NCI-H82 treated with DMSO at 0.1 percent for 48 hours (cell line): ENCODE data around the gene FSD1.
"Not testable (repeated sequence)": the region's sequence is repeated elsewhere in the genome, so short reads cannot be mapped to it uniquely, and the experiment has no call there.

Experiments used
- DNase-seq: peaks from one replicate; lab custom pipeline; 2025; ENCODE audit not compliant: unreplicated experiment; lab: John Stamatoyannopoulos, UW

FSD1 gene

DNA sequence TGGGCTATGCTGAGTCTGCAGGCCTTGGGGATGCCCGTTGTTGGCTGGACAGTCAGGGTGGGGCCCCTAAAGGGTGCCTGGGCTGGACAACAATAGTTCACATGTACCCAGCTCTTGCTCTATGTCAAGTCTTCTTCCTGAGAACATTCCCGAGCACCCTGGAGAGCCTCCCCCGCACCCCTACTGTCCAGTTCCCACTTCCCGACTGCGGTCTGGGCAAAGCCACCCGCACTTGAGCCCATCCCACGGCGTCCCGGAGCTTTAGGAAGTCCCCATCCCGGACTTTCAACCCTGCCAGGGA is 37.9 kb downstream of the FSD1 start:
- DNase-seq = no peak

DNA sequence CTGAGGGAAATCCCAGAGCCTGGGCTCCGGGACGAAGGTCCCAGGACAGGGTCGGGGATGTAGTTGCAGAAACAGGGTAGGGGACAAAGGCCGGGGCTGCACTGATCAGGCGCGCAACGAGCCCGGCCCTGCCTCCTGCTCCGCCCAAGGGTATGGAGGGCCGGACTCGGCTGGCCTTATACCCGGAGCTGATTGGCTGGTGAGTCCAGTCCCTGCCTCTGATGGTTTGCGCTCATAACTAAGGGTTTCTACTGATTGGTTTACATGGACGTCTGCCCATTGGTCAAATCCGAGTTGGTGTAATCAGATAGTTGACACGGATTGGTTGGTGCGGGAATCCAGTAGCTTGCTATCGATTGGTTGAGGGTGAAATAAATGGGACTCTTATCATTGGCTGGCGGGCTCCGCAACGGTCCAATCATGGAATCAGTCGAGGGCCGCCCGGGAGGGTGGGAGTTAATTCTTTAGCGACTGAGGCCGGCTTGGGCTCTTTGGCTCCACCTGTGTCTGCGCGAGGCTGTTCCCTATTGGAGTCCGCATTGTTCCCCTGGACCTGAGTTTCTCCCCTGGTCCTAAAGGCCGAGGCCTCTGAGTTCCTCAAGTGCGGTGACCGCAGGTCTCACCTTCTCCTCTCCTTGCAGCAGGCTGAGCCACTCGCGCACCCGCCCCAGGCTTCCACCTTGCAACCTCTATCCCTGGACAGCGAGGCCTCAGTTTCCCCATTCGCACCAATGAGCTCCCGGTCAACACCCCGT is 38.4 kb downstream of the FSD1 start:
- peak; percentile 99 for DNase-seq

DNA sequence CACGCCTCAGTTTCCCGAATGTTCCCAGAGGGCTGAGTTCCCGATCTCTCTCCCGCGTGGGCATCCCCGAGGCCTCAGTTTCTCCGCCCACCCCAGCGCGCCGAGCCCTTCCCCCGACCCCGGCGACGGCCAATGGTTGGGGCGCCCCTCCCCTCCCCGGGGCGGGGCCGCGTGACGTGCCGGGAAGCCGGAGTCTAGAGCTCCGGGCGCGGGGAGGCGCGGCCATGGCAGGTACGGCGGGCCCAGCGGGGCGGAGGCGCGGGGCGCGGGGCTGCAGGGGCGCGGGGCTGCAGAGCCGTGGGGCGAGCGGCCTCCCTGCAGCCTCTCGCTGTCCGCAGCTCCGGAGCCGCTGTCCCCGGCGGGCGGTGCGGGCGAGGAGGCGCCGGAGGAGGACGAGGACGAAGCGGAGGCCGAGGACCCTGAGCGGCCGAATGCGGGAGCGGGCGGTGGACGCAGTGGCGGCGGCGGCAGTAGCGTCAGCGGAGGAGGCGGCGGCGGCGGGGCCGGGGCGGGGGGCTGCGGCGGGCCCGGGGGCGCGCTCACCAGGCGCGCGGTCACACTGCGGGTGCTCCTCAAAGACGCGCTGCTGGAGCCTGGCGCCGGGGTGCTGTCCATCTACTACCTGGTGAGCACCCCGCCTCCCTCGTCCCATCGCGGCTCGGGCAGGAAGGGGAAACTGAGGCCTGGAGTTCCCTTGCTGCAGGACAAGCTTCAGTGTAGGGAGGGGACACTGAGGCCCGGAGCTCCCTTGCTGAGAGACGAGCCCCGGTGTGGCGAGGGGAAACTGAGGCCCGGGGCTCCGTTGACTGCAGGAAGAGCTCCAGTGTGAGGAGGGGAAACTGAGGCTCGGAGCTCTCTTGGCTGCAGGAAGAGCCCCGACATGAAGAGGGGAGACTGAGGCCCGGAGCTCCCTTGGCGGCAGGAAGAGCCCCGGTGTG is 39.2 kb downstream of the FSD1 start, which contains the start of gene MPND:
MPND (plus strand) TSS at position 193 of the 938 bp plus-strand sequence; CDS start at position 225, 32 bp downstream.
- DNase-seq = peak; percentile 67

DNA sequence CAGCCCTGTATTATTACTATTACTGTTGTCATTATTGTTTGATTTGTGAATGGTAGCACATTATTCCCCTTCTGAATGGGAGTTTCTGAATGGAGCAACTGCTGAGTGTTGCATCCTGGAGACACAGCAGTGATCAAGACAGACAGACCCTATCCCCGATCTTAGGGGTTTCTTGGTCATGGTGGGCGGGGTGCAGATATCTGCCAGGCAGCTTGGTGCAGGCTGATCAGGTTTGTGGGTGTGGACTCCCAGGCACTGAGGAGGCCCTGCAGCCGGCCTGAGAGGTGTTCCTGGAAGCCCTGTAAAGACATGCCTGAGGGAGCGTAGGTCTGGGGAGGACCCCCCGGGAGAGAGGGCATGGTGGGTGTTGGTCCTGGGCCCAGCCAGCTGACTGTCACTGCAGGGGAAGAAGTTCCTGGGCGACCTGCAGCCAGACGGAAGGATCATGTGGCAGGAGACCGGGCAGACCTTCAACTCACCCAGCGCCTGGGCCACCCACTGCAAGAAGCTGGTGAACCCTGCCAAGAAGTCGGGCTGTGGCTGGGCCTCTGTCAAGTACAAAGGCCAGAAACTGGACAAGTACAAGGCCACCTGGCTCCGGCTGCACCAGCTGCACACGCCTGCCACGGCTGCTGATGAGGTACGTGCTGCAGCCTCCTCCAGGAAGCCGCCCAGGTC is 41.1 kb downstream of the FSD1 start:
- no peak for DNase-seq

DNA sequence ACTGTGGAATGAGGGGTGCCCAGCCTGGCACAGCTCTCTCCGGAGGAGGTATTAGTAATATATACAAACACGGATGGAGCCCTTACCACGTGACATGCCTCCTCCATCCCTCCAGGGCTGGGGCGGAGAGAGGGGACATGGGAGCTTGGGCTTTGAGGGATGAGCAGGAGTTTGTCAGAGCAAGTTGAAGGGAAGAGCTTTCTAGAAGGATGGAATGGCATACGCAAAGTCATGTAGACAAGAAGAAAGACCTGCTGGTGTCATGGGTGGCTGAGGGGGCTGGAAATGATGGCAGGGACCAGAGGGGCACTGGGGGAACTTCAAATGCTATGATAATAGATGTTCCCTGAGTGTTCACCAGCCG is 41.6 kb downstream of the FSD1 start:
- no peak for DNase-seq

DNA sequence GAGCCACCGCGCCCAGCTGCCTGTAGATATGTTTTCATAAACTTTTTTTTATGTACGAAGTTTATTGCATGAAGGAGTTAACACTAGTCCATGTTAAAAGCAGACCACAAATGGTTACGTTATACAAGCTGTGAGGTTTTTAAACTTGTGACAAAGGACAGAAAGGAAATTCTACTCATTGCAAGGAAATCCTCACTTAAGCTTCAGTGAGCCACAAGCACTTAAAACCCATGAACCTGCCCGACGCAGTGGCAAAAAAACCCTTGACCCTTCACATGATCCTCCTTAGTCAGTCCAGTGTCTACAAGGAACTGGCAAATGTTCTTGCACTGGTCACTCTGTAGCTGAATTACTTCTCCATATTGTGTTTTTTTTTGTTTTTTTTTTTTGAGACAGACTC is 43.1 kb downstream of the FSD1 start:
- no peak for DNase-seq

DNA sequence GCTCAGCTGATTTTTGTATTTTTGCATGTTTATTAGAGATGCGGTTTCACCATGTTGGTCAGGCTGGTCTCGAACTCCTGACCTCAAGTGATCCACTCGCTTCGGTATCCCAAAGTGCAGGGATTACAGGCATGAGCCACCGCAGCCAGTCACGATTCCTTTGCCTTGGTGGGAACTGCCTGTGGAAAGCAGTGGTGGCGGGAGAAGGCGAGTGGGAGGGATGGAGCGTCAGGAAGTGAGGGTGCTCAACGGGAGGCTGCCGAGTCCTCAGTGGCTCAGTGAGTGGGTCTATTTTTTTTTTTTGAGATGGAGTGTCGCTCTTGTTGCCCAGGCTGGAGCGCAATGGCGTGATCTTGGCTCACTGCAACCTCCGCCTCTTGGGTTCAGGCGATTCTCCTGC is 44.8 kb downstream of the FSD1 start:
- not testable (repeated sequence) for DNase-seq

DNA sequence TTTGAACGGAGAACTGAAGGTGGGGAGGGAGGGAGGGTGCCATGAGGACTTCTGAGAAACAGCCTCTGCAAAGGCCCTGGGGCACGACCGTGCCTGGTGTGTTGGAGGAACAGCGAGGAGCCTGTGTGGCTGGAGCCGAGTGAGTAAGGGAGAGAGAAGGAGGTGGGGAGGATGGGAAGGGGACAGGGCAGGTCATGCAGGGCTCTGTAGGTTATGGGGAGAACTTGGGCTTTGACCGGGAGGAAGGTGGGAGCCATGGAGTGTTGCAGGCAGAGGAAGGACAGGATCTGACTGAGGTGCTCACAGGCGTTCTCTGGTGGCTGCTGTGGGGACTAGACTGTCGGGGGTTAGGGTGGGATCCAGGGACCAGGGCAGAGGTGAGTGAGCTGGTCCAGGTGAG is 45.7 kb downstream of the FSD1 start:
- no peak for DNase-seq

DNA sequence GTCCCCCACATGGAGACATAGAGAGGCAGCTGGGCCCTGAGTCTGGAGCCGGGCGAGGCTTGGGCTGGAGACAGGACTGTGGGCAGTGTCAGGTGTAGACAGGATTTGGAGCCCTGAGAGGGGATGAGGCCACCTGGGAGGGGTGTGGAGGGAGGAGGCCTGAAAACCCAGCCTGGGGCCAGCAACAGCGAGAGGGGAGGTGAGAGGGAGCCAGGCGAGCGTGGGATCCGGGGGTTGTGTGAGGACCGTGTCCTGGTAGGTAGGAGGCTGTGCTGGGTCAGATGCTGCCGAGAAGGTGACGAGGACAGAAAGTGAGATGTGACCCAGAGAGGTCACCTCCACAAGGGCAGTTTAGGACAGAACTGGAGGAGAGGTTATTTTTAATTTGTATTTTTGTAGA is 46.3 kb downstream of the FSD1 start:
- no peak for DNase-seq

DNA sequence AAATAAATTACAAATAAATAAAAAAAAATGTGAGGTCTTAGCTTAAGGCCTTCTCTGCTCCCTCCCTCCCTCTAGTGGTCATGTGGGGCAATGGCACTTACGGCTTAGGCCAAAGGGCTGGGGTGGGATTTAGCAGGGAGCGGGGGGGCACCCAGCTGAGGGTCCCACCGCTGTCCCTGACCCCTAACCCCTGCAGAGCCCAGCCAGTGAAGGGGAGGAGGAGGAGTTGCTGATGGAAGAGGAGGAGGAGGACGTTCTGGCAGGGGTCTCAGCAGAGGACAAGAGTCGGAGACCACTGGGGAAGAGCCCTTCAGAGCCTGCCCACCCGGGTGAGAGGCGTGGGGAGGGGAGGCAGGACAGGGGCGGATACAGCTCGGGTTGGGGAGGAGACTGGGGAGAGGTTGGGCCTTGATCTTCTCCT is 48.3 kb downstream of the FSD1 start:
- peak; percentile 27 for DNase-seq

DNA sequence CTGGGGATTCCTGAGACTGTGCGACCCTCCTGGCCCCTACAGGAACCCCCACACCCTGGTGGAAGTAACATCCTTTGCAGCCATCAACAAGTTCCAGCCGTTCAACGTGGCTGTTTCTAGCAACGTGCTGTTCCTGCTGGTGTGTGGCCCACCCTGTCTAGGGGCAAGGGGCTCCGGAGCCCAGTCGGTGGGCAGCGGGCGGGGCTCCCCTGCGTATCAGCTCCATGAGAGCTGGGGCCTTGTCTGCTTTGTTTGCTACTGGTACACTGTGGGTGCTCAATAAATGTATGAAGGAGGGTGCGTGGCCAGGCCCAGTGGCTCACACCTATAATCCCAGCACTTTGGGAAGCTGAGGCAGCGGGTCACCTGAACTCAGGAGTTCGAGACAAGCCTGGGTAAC is 49.9 kb downstream of the FSD1 start:
- no peak for DNase-seq

DNA sequence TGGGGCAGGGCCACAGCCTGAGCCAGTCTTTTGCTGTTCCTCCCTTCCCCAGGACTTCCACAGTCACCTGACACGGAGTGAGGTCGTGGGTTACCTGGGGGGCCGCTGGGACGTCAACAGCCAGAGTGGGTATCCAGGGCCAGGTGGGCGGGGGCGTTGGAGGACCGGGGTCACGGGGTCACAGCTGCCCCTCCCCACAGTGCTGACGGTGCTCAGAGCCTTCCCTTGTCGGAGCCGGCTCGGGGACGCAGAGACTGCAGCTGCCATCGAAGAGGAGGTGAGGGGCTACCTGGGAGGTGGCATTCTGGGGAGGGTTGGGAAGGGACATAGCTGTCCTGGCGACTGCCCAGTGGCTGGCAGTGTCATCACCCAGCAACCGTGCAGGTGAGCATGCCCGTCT is 50.5 kb downstream of the FSD1 start:
- DNase-seq = no peak

DNA sequence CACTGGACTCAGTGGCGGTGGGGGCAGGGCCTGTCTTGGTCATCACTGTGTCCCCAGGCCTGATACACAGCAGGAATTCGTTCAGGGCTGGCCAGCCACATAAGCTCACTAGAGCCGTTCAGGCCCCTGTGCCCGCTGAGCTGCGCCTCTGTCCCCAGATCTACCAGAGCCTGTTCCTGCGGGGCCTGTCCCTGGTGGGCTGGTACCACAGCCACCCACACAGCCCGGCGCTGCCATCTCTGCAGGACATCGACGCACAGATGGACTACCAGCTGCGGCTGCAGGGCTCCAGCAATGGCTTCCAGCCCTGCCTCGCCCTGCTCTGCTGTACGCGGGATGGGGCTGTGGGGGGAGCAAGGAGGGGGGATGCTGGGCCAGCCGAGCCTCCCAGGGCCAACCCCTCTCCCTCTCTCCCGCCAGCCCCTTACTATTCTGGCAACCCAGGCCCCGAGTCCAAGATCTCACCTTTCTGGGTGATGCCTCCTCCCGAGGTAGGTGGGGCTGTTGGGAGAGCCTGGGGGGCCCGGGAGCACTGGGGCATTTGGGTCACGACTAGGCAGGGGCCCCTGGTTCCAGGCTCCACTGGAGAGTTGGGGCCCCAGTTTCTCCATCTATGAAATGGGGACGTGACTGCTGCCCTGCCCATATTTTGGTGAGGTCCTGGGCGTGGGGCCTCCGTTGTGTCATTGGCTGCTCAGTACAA is 52.8 kb downstream of the FSD1 start:
- DNase-seq = no peak

DNA sequence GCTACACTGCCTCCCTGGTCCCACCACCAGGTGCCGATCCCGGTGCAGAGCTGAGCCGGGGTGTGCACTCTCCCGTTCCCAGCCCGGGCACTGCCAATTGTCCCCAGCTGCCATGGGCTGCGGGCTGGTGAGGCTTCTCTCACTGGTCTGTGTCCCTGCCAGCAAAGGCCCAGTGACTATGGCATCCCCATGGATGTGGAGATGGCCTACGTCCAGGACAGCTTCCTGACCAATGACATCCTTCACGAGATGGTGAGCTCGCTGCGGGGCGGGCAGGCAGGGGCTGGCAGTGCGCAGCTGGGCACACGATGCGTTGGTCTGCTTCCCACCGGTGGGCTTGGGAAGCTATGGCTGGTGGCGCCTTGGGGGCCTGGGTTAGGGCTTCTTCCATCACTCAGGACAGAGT is 53.5 kb downstream of the FSD1 start:
- DNase-seq = no peak

DNA sequence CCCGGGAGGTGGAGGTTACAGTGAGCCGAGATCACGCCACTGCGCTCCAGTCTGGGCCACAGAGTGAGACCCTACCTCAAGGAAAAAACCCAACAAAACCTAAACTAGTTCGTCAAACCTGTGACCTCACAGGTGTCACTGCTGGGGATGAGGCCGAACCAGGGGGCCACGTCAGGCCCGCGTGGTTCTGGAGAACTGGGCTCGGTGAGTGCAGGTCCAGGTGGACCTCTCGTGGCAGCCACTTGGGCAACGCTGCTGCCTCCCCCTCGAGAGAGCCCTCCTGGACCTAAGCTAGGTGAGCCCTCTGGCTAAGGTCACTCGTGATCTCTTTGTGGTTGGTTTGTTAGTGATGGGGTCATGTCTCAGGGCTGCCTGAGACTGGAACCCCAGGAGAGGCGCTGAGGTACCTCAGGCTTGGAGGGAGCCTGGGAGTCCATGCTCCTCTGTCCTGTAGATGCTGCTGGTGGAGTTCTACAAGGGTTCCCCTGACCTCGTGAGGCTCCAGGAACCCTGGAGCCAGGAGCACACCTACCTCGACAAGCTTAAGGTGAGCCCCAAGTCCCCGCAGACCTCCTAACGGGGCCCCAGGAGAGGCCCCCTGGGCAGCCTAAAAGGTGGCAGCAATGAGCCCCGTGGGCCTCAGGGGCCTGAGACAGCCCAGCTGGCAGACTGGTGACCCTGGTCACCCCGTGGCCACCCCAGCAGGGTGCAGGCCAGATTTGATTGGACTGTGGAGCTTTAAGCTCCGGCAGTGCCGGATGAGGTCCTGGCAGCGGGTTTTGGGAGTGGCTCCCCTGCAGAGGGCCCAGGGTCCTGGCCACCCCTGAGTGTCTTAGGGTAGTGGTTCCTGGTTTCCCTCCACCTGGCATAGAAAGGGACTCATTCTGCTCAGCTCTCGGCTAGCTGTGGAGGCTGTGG is 54.6 kb downstream of the FSD1 start:
- no peak for DNase-seq

DNA sequence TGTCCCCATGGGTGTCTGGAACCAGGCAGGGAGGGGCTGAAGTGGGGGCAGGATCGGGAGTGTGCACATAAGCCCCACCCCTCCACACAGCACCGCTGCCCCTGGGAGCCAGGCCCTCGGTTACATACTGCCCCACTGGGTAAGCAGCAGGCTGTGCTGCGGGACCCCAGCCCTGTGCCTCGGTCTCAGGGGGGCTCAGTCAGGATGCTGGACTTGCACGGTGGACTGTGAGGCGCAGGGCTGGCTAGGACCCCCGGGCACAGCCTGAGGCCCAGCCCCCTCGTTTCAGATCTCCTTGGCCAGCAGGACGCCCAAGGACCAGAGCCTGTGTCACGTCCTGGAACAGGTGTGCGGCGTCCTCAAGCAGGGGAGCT is 55.2 kb downstream of the FSD1 start:
- no peak for DNase-seq

DNA sequence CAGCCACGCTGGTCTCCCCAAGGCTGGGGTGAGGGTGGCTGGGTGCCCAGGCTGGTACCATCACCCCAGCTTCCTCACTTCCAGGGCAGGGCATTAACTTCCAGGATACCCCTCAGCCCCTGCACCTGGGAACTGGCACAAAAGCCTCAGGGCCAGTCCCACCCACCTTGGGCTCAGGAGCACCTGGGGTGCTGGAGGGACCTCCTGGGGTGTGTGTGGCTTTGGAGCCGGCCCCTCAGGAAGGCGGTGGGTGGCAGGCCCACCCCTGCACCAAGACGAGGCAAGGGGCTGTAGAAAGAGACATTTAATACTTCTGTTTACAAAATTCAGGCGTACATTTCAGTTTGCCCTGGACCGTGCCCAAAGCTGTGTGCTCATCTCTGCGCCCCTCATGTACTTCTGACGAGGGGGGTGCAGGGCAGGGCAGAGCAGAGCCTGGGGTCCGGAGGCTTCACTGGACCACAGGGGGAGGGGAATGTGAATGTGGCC is 55.7 kb downstream of the FSD1 start:
- no peak for DNase-seq

DNA sequence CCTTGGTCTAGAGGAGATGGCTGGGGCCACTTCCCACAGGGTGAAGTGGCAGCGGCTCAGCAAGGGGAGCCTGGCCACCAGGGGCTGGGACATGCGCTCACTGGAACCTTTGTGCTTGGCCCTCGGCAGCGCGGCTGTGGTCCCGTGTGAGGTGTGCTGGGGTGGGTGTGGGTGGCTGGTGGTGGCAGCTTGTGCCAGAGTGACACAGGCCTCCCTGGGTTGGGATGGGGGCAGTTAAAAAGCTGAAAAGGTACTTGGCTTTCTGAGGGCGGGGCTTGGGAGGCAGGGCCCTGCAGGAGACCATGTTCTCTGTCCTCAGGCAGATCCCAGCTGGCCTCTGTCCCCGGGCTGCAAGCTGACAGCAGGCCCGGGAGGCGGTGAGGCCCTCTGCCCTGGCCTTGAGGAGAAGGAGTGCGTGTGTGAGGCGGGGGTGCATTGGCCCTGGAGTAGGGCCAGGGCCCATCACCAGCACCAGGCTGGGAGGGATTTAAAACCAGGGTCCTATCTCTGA is 56.3 kb downstream of the FSD1 start:
- no peak for DNase-seq

DNA sequence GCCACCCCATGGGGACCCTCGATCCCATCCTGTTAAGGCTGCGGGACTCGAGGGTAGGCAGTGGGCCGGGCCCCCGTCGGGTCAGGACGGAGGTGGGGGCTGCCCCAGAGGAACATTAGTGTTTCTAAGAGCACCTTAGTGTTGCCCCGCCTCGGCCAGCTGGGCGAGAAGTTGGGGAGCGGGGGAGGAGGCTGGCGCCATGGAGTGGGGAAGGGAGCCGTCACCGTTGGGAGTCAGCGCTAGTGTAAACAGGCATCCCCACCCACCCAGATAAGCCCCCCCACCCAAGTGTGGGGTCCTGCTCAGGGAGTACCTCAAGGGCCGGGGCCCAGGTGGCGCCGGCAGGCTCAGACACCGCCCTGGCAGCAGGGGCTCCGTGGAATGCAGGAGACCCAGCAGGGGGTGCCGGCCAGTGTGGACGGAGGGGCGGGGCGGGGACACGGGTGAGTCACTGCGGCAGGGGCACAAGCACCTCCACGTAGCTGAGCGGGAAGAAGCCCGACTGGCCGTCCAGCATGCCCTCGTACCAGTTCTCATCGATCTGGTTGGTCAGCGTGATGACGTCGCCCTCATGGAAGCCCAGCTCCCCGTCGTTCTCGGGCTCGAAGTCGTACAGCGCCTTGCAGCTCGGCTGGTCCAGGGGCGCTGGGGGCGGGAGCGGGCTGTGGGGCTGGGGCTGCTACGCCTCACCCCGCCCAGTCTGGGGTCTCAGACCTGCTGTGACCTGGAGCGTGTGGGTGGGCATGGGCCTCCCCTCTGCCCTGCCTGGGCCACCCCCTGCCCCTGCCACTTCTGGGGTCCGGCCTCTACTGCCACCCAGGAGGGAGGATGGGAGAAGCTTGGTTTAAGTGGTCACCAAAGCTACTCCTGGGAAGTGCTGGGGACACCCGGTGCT is 57.0 kb downstream of the FSD1 start:
- no peak for DNase-seq
